ENCODE measurements around the gene SERPINA3.
"Not testable (repeated sequence)": the region's sequence is repeated elsewhere in the genome, so short reads cannot be mapped to it uniquely, and the experiment has no call there.

Gene SERPINA3

GRCh38 chr14:94612174-94612573 lies at the start of gene SERPINA3:
TSS of gene SERPINA3 (plus strand) at chr14:94612391. CDS start at chr14:94614442, 2,051 bp downstream.
- DNase-seq (ENCODE audit: low spot score) (no peak), FAIRE-seq (no peak)

DNA sequence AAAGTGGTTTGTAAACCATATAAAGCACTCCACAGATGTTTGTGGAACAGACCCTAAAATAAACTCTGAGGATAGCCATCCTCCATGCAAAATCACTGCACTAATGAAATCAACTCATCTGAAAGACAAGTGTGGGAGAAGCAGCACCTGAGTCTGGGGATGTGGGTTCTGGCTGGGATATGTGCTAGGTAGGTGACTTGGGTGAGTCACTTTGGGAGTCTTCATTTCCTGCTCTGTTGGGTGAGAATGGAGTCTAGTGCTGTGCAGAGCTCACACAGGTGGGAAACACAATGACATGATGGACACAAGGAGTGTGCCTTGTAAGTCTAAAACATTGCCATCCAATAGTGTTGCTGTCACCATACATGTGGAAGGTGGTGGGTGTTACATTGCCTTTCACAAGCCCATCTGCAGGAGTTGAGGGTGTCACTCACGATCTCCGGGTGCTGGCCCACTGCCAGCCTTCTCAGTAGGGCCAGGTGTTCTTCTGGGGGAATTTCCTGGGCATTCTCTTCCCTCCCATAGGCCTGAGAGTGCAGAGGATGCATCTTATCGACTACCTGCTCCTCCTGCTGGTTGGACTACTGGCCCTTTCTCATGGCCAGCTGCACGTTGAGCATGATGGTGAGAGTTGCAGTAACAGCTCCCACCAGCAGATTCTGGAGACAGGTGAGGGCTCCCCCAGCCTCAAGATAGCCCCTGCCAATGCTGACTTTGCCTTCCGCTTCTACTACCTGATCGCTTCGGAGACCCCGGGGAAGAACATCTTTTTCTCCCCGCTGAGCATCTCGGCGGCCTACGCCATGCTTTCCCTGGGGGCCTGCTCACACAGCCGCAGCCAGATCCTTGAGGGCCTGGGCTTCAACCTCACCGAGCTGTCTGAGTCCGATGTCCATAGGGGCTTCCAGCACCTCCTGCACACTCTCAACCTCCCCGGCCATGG lies 49.0 kb upstream of the SERPINA3 start:
- FAIRE-seq (no peak), DNase-seq (ENCODE audit: low spot score) (no peak)

GRCh38 chr14:94564381-94564780 lies 47.8 kb upstream of the SERPINA3 start:
- DNase-seq (ENCODE audit: low spot score) (no peak), FAIRE-seq (no peak)

GRCh38 chr14:94568186-94568585 lies 44.0 kb upstream of the SERPINA3 start:
- no peak for FAIRE-seq
- no peak for DNase-seq (ENCODE audit: low spot score)

DNA sequence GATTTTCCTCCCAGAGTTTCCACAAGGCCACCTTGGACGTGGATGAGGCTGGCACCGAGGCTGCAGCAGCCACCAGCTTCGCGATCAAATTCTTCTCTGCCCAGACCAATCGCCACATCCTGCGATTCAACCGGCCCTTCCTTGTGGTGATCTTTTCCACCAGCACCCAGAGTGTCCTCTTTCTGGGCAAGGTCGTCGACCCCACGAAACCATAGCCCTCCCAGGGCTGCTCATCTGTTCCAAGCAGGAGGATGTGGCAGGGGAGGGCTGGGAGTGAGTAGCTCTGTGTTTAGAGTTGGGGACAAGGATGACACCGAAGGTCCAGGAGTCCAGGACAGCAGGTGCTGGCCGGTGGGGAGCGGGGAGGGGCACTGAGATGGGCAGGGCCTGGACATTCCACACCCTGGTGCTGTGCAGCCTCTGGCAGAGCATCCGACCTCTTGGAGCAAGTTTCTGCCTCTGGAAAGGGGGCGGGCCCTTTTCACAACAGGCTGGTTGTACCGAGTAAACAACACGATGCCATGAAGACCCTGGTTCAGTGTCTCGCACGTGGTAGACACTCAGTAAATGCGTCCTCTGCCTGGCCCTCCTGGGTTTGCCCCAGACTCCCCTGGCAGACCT lies 42.7 kb upstream of the SERPINA3 start:
- DNase-seq (ENCODE audit: low spot score) (no peak), FAIRE-seq (no peak)

- DNase-seq (ENCODE audit: low spot score) (no peak), FAIRE-seq (no peak)
Measured at GRCh38 chr14:94570002-94570400, 42.2 kb upstream of the SERPINA3 start.

- DNase-seq (ENCODE audit: low spot score) (no peak), FAIRE-seq (no peak)
Measured at GRCh38 chr14:94570440-94570839, 41.8 kb upstream of the SERPINA3 start.

GRCh38 chr14:94571395-94571794 lies 40.8 kb upstream of the SERPINA3 start:
- FAIRE-seq (no peak), DNase-seq (ENCODE audit: low spot score) (no peak)

- DNase-seq (ENCODE audit: low spot score) (peak; percentile 22), FAIRE-seq (no peak)
Measured at GRCh38 chr14:94571950-94572349, 40.2 kb upstream of the SERPINA3 start.

DNA sequence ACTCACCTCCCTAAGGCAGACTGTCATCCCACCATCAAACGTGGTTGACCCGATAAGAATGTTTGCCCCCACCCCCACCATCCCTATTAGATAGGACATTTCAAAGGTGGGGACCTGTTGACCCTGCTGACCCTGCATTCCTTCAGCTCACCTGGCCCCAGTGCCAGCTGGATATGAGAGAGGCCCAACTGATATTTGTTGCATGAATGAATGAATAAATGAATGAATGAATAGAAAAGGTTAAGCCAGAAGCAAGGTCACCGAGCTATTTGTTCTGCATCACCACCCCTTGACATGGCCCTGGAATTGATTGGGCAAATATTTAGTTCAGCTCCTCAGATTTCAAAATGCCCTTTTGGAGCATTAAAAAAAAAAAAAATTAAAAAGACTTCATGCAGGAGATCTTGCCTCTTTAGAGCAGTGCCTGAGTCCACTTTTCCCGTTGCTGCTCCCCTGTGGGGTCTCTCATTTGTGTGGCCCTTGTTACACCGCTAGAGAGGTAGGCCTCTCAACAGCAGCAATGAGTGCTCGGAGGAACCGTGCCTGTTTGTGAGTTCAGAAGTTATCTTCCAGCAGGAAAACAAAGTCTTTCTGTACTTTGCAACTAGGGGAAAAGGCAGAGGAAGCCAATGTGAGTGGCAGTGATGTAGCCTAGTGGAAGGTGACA lies 39.4 kb upstream of the SERPINA3 start:
- FAIRE-seq (no peak), DNase-seq (ENCODE audit: low spot score) (no peak)

DNA sequence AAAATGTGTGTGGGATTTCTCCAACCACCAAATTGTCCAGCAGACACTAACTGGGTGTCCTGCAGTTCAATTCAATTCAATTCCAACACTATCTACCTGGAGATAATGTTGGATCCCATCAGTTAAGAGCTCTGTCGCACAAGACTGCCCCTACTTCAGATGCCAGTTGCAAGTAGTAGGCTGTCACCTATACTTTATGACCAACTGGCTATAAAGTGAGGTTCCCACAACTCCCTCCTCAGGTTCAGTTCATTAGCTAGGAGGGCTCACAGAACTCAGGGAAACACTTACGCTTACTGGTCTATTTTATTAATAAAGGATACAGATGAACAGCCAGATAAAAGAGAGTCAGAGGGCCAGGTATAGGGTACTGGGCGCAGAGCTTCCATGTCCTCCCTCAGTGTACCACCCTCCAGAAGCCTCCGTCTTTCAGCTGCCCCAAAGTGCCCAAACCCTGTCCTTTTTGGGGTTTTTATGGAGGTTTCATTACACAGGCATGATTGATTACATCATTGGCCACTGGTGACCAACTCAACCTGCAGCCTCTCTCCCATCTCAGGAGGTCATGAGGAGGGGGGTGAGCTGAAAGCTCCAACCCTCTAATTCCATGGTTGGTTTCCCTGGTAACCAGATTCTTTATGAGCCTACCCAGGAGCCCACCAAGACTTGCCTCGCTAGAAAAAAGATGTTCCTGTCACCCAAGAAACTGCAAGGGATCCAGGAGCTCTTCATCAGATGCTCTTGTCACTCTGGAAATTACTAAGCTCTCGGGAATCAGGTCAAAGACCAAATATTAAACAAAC lies 38.5 kb upstream of the SERPINA3 start:
- no peak for FAIRE-seq

DNA sequence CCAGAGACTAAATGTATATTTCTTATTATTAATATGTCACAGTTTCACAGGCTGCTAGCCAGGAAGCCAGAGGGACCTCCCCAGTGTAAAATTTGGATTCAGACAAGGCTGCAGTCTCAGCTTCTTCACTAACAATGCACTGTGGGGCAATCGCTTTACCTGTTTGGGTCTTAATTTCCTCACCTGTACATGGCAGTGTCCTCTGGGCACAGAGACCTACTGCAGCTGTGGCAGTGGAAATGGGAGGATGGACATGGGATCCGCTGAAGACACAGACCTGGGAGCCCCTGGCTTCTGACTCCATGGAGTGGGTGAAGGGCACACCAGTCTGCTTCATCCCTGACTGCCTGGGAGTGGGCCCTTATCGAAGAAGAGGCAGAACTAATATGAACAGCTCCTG lies 37.9 kb upstream of the SERPINA3 start:
- no peak for FAIRE-seq
- no peak for DNase-seq (ENCODE audit: low spot score)

More for the DNA sequence above, 38.5 kb upstream of the SERPINA3 start:
- no peak for DNase-seq (ENCODE audit: low spot score)

DNA sequence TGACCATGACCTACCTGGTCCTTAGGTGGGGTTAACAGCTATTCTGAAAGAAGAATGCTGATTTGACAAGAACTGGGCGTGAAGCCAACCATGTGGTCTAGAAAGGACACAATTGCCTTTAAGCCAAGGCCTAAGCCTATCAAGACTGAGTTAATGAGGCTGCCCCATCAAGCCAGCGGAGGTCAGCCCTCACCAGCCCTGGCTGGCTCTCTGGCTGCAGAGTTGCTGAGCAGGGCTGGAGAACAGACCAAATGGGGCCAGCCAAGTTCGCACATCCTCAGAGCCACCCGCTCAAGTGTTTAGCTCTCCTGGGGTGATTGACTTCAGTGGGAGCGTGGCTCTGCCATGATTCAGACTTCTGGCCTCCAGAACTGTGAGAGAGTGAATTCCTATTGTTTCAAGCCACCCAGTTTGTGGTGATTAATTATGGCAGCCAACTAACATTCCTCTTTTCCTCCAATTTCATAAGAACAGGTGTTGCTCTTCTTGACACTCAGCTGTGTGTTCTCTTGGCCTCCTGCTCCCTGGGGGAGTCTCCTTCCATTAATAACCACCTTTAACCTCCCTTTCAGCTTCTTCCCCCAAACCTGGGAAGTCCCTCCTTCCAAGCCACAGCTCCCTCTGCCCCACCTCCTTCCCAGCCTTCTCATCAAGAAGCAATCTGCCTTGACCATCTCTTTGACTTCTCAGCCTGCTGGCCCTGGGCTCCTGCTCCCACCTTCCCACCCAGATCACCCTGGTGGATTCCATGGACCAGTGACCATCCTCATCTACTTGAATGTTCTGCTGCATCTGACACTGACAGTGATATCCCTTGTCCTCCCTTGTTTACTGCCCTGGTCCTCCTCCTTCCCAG lies 36.2 kb upstream of the SERPINA3 start:
- peak; percentile 45 for DNase-seq (ENCODE audit: low spot score)
- no peak for FAIRE-seq

DNA sequence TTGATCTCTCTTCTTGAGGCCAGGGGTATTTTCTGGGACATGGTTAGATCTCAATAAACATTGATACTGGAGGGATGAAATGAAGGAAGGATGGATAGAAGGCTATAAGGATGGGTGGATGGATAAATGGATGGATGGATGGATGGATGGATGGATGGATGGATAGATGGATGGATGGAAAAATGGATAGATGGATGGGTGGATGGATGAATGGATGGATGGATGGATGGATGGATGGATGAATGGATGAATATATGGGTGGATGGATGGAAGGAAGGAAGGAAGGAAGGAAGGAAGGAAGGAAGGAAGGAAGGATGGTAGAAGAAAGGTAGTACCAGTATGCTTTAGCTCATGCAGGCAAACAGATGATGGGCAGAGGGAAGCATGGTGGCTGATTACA lies 34.7 kb upstream of the SERPINA3 start:
- DNase-seq (ENCODE audit: low spot score); FAIRE-seq: not testable (repeated sequence)

DNA sequence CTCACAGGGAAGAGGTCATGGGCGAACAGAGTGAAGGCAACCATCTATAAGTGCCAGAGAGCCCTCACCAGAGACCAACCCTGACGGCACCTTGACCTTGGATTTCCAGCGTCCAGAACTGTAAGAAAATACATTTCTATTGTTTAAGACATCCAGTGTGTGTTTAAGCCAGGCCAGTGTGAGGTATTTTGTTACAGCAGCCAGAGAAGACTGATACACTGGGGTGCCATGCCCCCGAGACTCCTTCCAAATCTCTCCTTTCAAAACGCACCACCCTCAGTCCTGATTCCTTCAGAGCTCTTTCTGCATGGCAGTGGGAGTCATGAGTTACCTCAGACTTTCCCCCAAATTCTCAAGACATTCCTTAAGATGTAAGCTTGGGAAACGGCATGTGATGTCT lies 33.5 kb upstream of the SERPINA3 start:
- no peak for FAIRE-seq
- no peak for DNase-seq (ENCODE audit: low spot score)

DNA sequence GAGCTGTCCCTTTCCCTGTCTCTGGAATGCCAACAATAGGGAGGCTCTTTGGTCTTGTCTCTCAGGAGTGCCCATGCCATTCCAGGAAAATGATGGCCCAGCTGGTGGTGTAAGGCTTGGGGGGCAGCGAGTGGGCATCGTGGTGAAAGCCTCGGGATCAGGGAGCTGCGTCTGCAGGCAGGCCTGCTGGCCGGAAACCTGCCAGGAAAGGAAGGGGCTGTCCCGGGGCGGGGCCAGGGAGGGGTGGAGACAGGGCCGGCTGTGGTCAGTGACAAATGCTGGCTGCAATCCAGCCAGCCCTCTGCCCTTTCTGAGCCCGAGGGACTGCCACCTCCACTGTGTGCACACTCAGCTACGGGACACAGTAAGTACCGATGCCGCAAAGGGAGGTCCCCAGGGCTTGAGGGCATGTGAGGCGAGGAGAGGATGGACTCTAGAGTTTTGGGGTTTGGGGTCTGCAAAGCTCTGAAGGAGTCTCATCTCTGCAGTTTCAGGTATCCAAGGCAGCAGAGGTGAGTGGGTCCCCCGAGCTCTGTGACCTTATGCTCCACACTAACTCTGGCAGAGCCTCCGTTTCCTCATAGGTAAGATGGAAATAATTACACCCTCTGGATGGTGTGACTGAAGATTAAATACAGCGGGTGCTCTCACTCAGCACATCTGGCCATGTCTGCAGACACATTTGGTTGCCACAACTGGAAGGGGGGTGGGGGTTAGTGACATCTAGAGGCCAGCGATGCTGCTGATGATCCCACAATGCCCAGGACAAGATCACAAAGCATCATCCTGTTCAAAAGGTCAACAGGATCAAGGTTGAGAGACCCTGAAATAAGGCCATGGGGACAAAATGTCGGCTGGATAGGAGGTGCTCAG lies 30.8 kb upstream of the SERPINA3 start, which contains the start of gene SERPINA5:
Gene SERPINA5 (plus strand): TSS at position 300 of the 873 bp plus-strand sequence. CDS start 5,937 bp downstream, outside the sequence.
- DNase-seq (ENCODE audit: low spot score), result peak; percentile 16
- no peak for FAIRE-seq

GRCh38 chr14:94582199-94582750 lies 29.9 kb upstream of the SERPINA3 start:
- no peak for FAIRE-seq
- no peak for DNase-seq (ENCODE audit: low spot score)

DNA sequence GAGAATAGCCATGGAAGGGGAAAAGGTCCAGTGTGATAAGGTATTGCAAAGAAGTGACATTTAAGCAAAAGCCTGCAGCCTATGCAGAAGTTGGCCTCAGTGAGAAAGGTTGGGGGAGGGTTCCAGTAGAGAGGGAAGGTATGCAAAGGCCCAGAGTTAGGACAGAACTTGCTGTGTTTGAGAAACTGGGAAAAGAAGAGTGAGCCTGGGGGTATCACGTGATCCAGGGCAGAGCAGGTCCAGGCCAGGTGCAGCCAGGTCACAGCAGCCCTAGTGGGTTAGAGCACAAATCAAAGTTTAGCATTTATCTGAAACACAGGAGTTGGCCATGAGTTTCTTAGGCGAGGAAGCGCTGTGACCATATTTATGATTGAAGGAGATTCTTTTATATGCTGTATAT lies 29.3 kb upstream of the SERPINA3 start:
- DNase-seq (ENCODE audit: low spot score) (no peak), FAIRE-seq (no peak)

DNA sequence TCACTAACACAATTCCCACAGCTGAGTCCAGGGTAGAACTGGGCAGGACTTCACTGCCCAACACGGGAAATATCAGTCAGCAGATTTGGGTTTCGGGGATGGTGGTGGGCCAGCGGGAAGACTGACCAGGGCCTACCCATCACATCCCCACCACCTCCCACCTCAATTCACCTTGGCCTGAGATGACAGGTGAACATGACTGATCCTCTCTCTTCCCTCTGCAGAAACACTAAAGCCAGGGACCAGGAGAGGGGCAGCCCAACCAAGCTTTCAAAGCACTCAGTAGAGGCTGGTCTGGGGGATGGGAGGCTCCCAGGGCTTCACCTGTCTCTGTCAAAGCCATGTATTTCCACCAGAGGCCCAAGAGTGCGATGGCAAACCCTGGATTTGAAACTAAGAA lies 28.6 kb upstream of the SERPINA3 start:
- DNase-seq (ENCODE audit: low spot score), result no peak
- no peak for FAIRE-seq
